K562 (cell line): ENCODE measurements around the gene CTDNEP1. TPM values are rescaled to one million over a fixed set of nuclear protein-coding genes. Genes with fewer than 3 reads are reported as not detected.

Experiments used
- ARHGAP35 ChIP-seq: fragments of 450-650 bp; IDR thresholded peaks from 2 replicates; pipeline ENCODE4 v1.6.1; 2018; ENCODE audit not compliant: partially characterized antibody
- DIDO1 ChIP-seq: fragments of 450-650 bp; IDR thresholded peaks from 2 replicates; pipeline ENCODE4 v1.6.1; 2016; ENCODE audit warnings: low read depth, missing biosample characterization, missing genetic modification characterization
- GTF2A2 ChIP-seq: IDR thresholded peaks from 2 replicates; pipeline ENCODE4 v1.6.1; 2016; ENCODE audit warnings: mild to moderate bottlenecking, missing genetic modification characterization, missing compliant biosample characterization
- HDAC3 ChIP-seq: fragments of 450-650 bp; IDR thresholded peaks from 2 replicates; pipeline ENCODE4 v1.6.1; 2018; ENCODE audit warnings: borderline replicate concordance, mild to moderate bottlenecking, moderate library complexity; ENCODE audit not compliant: partially characterized antibody
- JUN ChIP-seq, 2 experiments: sonication (generic) in 1 of 2; formaldehyde crosslinking in 1 of 2; IDR thresholded peaks; 2 replicates each; pipeline versions ENCODE4 v1.6.1 to v1.8.0; 2012 to 2022; ENCODE audit warnings: borderline replicate concordance in 2 of 2, mild to moderate bottlenecking in 2 of 2, improper control_type of control experiment in 1 of 2, low read depth in 1 of 2, low read length in 1 of 2, missing genetic modification reagents in 1 of 2
- L3MBTL2 ChIP-seq: fragments of 450-650 bp; IDR thresholded peaks from 2 replicates; pipeline ENCODE4 v1.6.1; 2016; ENCODE audit warnings: mild to moderate bottlenecking, moderate library complexity
- TAF1 ChIP-seq: IDR thresholded peaks from 2 replicates; pipeline ENCODE4 v1.6.1; 2011; ENCODE audit warnings: mild to moderate bottlenecking, low read length, moderate library complexity; ENCODE audit not compliant: insufficient read depth, control insufficient read depth, severe bottlenecking; ENCODE audit errors: extremely low read depth
- U2AF2 ChIP-seq: fragments of 200-400 bp; formaldehyde crosslinking; optimal IDR thresholded peaks from 2 replicates; pipeline ENCODE3; 2017; ENCODE audit warnings: low read depth, mild to moderate bottlenecking, low read length
- ZBTB8A ChIP-seq: fragments of 450-650 bp; IDR thresholded peaks from 2 replicates; pipeline ENCODE4 v1.6.1; 2018; ENCODE audit warnings: mild to moderate bottlenecking, moderate library complexity; ENCODE audit not compliant: partially characterized antibody
- ZNF318 ChIP-seq, 2 experiments: fragments of 450-650 bp; IDR thresholded peaks; 2 replicates each; pipeline ENCODE4 v1.6.1; 2016; ENCODE audit warnings: mild to moderate bottlenecking in 2 of 2, borderline replicate concordance in 1 of 2, low read depth in 1 of 2, moderate library complexity in 1 of 2
- ZNF668 ChIP-seq: fragments of 250-450 bp; sonication (Bioruptor Pico); IDR thresholded peaks from 2 replicates; pipeline ENCODE4 v1.8.0; 2022; ENCODE audit warnings: mild to moderate bottlenecking, inconsistent platforms
- ZNF699 ChIP-seq: fragments of 250-450 bp; sonication (Bioruptor Pico); IDR thresholded peaks from 2 replicates; pipeline ENCODE4 v1.8.0; 2021; ENCODE audit warnings: mild to moderate bottlenecking, moderate library complexity; ENCODE audit not compliant: insufficient replicate concordance
- ZNF76 ChIP-seq: fragments of 250-450 bp; sonication (Bioruptor Pico); IDR thresholded peaks from 2 replicates; pipeline ENCODE4 v1.4.0; 2020; ENCODE audit warnings: mild to moderate bottlenecking, moderate library complexity, borderline replicate concordance
- polyA plus RNA-seq, 8 experiments: library from polyadenylated mRNA; depleted of rRNA in 4 of 8; stranded (reverse) in 5 of 8; unstranded in 3 of 8; fragments of >200 nt; fragmentation: Nextera tagmentation in 2 of 8; fragmentation: Illumina TruSeq in 1 of 8; extraction: Ambion mirVana in 2 of 8; extraction: Trizol in 1 of 8; gene quantifications; 2 replicates each; pipeline versions ENCODE4 v1.2.1 to v1.2.3, GENCODE V29; 2011 to 2014; ENCODE audit warnings: inconsistent platforms in 1 of 8, missing spikeins in 1 of 8
- total RNA-seq, 7 experiments: library from RNA; depleted of rRNA in 6 of 7; stranded (reverse); fragments of >200 nt in 6 of 7; fragmentation: Illumina TruSeq in 2 of 7; extraction: Trizol in 2 of 7; gene quantifications; 2 replicates each; pipeline versions ENCODE4 v1.2.1 to v1.2.3, GENCODE V29; 2011 to 2021; ENCODE audit warnings: low replicate concordance in 1 of 7
- TF ChIP-seq, protein P1 (sequence below): fragments of 450-650 bp; formaldehyde crosslinking; IDR thresholded peaks from 2 replicates; pipeline ENCODE4 v1.4.0; 2022; ENCODE audit warnings: mild to moderate bottlenecking, moderate library complexity

CTDNEP1 gene
- total and polyA plus RNA-seq, 9 of the 15 experiments (the other 6 are each of a cell fraction or from before 2014, with no cell fraction given): 10.7 to 150 (median 28.5) TPM

GRCh38 chr17:7234083-7234951 lies 17.2 kb downstream of the CTDNEP1 start, which contains the start of gene DVL2 (continued):
- no peak for TF ChIP-seq ZNF318 (IDR thresholded peaks at IDR 0.05; ENCODE audit: borderline replicate concordance in 1 of 2, low read depth in 1 of 2)
- TF ChIP-seq JUN (IDR thresholded peaks at IDR 0.05; ENCODE audit: borderline replicate concordance, low read depth, low read length): no peak
- TF ChIP-seq JUN (CRISPR knock-in tag; IDR thresholded peaks at IDR 0.05; ENCODE audit: borderline replicate concordance): 0 out of 2 replicates have a peak, but pooled peaks have one; percentile 58
- TF ChIP-seq ZBTB8A: no peak
- TF ChIP-seq U2AF2: no peak
- TF ChIP-seq DIDO1 (tag): peak; percentile 58; the same call in 1 of the 2 replicates
- peak; percentile 65 for TF ChIP-seq L3MBTL2
- TF ChIP-seq, protein P1, sequence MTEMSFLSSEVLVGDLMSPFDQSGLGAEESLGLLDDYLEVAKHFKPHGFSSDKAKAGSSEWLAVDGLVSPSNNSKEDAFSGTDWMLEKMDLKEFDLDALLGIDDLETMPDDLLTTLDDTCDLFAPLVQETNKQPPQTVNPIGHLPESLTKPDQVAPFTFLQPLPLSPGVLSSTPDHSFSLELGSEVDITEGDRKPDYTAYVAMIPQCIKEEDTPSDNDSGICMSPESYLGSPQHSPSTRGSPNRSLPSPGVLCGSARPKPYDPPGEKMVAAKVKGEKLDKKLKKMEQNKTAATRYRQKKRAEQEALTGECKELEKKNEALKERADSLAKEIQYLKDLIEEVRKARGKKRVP: 0 out of 2 replicates have a peak, but pooled peaks have one; percentile 58
- TF ChIP-seq ZNF76 (CRISPR knock-in tag): peak; percentile 13; the same call in 1 of the 2 replicates
- no peak for TF ChIP-seq HDAC3
- no peak for TF ChIP-seq ARHGAP35
- no peak for TF ChIP-seq ZNF668
- no peak for TF ChIP-seq ZNF699 (CRISPR knock-in tag)
- TF ChIP-seq GTF2A2: no peak
- TF ChIP-seq TAF1: no peak
